ENCODE data around the gene CTRB1.
"Not testable (repeated sequence)": the region's sequence is repeated elsewhere in the genome, so short reads cannot be mapped to it uniquely, and the experiment has no call there.

Gene CTRB1

GRCh38 chr16:75242436-75243078 is 23.8 kb downstream of the CTRB1 start:
- DNase-seq, result not testable (repeated sequence)

GRCh38 chr16:75243667-75244224 is 25.0 kb downstream of the CTRB1 start:
- DNase-seq, result no peak

GRCh38 chr16:75244225-75244809 is 25.5 kb downstream of the CTRB1 start:
- DNase-seq, result no peak

- DNase-seq, result no peak
Observed at GRCh38 chr16:75244844-75245758, 26.3 kb downstream of the CTRB1 start.

GRCh38 chr16:75246504-75247205 is 27.9 kb downstream of the CTRB1 start:
- DNase-seq, result no peak

GRCh38 chr16:75247249-75247648 is 28.5 kb downstream of the CTRB1 start:
- DNase-seq, result no peak

GRCh38 chr16:75248142-75248535 is 29.4 kb downstream of the CTRB1 start:
- no peak for DNase-seq

GRCh38 chr16:75248536-75249380 is 30.0 kb downstream of the CTRB1 start:
- no peak for DNase-seq

- DNase-seq, result no peak
Observed at GRCh38 chr16:75249441-75249840, 30.7 kb downstream of the CTRB1 start.

- DNase-seq, result no peak
Observed at GRCh38 chr16:75250089-75250808, 31.5 kb downstream of the CTRB1 start.

GRCh38 chr16:75250809-75251279 is 32.1 kb downstream of the CTRB1 start:
- DNase-seq, result no peak

- DNase-seq, result peak; percentile 56
Observed at GRCh38 chr16:75251280-75252048, 32.7 kb downstream of the CTRB1 start, which contains the start of gene BCAR1. Gene BCAR1, minus strand, starts transcription at chr16:75251624. Its CDS starts 142 bp downstream, at chr16:75251482.

- no peak for DNase-seq
Observed at GRCh38 chr16:75252049-75252864, 33.5 kb downstream of the CTRB1 start.

- no peak for DNase-seq
Observed at GRCh38 chr16:75252946-75253911, 34.4 kb downstream of the CTRB1 start.

GRCh38 chr16:75254359-75254837 is 35.6 kb downstream of the CTRB1 start:
- no peak for DNase-seq

GRCh38 chr16:75256059-75256571 is 37.3 kb downstream of the CTRB1 start:
- DNase-seq, result no peak

- no peak for DNase-seq
Observed at GRCh38 chr16:75256696-75257343, 38.0 kb downstream of the CTRB1 start.
